Renal cortex interstitium (tissue), 11 donors: ENCODE data around the gene COPS9. TPM values are rescaled to one million over a fixed set of nuclear protein-coding genes. Genes with fewer than 3 reads are reported as not detected.
A peak's percentile ranks its signal among the peaks of the same experiment; 100 is the strongest.

Source experiments
- DNase-seq, 11 donors: peaks; one replicate each; pipeline ENCODE4 v3.0.0-alpha.2; 2013; ENCODE audit warnings: low read depth in 9 of 11, low spot score in 4 of 11; ENCODE audit errors: extremely low read depth in 1 of 11
- polyA plus RNA-seq, 3 donors: library from polyadenylated mRNA; unstranded; fragments of 120-200 nt; gene quantifications; one replicate each; pipeline ENCODE4 v1.2.1, GENCODE V29; 2013; ENCODE audit not compliant: insufficient read length in 3 of 3

The COPS9 gene
- polyA plus RNA-seq, 3 donors = 74.5 to 103 (median 88.3) TPM

- no peak for DNase-seq
Measured at GRCh38 chr2:240129311-240129710, 6.8 kb downstream of the COPS9 start.

- DNase-seq = no peak
Measured at GRCh38 chr2:240128608-240129145, 7.4 kb downstream of the COPS9 start.

DNA sequence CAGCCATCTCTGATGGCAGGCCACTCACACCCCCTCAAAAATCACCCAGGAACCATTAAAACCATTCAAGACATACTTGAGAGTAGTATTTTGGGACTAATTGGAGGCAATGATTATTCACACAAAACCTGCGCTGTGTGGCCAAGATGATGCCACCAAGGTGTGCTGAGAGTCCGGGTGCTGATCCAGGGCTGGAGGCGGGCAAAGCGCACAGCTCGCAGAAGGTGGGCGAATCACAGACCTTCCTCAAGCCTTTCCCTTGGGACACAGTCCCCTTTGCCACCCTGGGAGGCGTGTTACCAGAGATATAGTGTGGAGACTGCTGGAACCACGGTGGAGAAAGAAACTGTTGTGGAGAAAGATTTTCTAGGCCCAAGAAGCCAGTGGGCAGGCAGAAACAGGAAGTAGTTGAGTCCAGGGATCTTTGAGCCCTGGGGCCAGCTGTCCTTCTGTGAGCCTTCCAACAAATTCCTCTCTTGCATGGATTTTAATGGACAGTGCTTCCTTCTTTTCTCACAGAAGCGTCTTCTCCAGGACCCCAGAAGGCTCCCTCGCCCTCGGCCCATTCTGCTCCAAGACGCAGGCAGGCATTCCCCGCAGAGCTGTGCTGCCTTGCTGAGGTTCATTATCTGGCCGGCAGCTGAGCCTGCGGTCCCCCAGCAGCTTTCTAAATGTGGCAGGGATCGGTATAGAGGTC is 8.0 kb downstream of the COPS9 start:
- DNase-seq = no peak

DNA sequence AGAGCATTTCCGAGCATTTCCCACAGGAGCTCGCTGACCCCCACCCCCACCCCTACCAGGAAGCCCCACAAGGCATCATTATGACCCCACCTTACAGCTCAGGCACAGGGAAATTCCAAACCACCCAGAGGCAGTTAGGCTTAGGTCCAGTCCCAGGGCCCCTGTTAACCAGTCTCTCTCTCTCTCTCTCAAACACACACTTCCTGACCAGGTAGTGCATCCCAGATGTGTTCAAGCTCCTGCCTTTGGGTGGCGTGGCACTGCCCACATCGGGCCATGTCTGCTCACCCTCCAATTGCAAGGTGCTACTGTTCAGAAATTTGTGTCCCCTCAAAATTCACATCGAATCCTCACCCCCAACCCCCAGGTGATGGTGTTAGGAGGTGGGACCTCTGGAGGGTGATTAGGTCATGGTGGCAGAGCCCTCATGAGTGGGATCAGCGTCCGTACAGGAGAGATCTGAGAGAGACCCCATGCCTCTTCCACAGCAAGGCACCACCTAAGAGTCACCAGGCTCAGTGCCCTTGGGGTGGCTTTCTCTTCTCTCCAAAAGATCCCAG is 8.8 kb downstream of the COPS9 start:
- DNase-seq = no peak

GRCh38 chr2:240126731-240127130 is 9.4 kb downstream of the COPS9 start:
- no peak for DNase-seq

DNA sequence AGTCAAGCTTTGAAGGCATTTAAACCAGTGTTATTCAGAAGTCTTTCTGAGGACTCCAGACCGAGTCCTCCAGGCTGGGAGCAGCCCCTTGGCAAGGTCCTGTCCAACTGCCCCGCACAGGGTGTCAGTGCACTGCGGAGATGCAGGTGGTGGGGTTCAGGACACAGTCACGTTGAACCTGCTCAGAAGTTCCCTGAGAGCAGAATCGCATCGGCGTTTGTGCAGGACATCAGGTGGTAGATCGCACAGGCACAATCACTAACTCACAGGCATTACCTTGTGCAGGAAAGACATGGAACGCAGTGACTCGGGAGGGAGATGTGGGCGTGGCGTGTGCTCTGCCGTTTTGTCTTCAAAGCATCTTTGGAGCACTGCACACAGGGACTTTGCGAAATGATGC is 10.4 kb downstream of the COPS9 start:
- no peak for DNase-seq

DNA sequence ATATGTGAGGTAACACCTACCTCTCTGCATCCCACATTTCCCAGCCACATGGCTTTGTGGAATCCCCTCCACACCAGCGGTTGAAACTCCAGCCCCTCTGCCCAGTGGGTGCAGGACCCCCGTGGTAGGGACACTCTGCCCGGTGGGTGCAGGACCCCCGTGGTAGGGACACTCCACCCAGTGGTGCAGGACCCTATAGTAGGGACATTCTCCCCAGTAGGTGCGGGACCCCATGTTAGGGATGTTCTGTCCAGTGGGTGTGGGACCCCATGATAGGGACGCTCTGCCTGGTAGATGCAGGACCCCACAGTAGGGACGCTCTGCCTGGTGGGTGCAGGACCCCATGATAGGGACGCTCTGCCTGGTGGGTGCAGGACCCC is 11.5 kb downstream of the COPS9 start:
- no peak for DNase-seq

- no peak for DNase-seq
Measured at GRCh38 chr2:240123821-240124650, 12.1 kb downstream of the COPS9 start.

GRCh38 chr2:240121675-240122074 is 14.4 kb downstream of the COPS9 start:
- DNase-seq = no peak

DNA sequence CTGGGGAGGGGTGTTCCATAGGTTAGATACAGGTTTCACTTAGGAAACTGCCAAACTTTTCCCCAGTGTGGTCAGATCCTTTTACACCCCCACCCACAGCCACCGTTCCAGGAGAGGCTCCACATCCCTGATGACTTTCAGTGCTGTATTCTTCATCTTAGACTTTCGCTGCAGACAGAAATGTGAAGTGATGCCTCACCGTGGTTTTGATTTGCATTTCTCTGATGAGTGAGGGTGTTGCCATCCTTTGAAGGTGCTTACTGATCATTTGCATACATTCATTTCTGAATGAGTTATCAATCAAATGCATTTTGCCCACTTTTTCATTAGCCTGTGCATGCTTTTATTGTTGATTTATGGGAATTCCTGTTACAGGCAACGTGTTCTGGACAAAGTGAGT is 14.9 kb downstream of the COPS9 start:
- DNase-seq = no peak

DNA sequence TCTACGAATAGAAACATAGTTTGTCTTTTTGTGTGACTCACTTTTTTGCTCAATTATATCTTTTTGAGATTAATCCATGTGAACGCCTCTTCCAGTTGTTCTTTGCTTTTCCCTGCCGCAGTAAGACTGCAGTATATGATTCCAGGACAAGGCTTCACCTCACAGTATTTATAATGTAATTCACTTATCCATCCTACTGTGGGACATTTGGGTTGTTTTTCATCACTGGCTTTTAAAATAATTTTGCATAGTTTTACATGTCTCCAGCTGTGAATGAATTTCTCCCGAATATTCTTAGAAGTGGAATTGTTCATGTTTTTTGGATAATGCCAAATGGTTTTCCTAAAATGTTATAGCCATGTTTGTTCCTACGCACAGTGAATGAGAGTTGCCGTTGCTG is 21.9 kb downstream of the COPS9 start:
- no peak for DNase-seq

DNA sequence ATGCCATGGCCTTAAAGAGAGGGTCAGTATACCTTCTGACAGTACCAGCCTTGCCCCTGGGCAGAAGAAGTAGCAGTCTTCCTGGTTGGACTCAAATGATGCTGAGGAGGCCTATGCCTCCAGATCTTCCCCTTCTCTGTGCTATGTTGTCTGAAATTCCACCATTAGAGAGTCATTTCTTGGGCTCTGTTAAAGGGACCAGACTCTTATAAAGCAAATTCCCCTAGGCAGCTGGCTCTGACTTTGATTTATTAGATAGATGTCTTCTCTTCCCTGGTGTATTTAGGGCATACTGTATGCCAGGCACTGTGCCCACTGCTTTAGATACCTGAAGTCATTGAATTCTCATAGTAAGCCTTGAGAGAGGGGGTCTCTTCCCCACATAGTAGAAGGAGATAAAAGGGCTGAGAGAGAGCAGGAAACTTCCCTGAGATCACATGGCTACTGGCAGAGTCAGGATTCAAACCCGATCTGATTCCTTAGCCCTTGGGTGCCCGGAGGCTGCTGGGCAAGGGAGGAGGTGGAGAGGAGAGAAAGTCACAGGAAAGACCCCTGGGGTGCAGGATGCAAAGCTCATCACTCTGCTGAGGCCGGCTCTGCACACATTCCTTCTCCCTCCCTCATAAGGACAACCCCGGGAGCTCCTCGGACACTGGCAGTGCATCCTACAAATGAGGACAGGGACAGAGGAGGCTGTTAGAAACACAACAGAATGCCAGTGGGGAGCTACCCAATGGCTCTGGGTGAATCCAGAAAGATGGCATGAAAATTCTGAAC is 23.0 kb downstream of the COPS9 start:
- no peak for DNase-seq

DNA sequence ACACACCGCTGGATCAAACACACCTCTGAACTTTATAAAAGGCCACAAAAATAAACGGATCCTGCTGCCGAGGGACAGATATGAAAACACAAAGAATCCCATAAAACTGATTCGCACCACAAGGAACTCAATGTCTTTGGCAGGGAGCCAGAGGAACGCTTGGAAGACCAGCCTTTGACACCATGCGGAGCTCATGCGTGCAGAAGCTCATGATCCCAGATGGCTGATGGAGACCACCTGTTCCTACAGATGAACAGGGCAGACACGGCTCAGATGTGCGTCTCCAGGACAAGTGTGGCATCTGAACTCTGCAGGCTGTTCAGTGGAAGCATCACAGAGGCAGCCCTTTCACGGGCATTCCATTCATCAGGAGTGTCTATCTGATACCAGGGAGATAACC is 24.9 kb downstream of the COPS9 start:
- DNase-seq = peak; percentile 41 to 90 (median 74)

DNA sequence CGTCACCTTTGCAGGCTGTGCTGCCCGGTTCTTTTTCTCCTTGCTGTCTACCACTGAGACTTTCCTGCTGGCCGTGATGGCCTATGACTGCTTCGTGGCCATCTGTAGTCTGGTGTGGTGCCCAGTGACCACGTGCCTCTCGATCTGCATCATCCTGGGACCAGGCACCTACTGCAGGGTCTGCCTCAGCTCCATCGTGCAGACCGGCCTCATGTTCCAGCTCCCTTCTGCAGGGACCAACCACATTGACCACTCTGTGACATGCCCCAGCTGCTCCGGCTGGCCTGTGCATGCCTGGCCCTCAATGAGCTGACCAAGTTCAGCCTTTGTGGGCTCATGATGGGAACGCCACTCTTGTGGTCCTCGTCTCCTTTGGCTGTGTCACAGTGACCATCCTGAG is 26.7 kb downstream of the COPS9 start:
- no peak for DNase-seq

- DNase-seq = no peak
Measured at GRCh38 chr2:240107477-240107796, 28.7 kb downstream of the COPS9 start.

GRCh38 chr2:240106765-240107476 is 29.2 kb downstream of the COPS9 start:
- DNase-seq = no peak

DNA sequence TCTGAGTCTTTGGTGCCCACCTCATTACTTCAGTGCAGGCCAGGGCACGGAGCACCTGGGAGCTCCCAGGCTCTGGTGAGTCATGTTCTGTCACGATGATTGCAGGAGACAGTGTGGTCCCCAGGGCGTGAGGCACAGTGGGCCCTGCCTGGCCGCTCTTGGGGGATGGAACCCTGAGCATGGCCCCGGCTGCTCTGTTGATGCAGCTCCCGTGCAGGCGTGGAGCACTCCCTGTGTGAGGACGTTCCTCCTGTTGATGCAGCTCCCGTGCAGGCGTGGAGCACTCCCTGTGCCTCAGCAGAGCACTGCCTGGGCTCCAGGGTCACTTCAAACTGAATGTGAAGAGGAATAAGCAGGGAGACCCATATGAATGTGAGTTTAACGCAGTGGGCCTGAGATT is 30.1 kb downstream of the COPS9 start:
- DNase-seq = no peak

DNA sequence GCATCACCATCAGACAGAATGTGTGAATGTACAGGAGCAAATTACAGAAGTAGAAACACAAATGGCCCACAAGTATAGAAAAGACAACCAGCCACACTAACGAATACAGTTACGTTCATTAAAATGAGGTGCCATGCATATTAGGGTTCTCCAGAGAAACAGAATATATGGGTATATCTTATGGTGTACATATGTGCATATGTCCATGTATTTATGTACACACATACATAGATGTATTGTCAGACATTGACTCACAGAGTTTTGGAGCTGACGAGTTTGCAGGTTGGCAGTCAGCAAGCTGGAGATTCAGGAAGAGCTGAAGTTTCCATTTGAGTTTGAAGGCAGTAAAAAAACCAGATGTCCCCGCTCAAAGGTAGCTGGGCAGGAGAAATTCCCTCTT is 33.0 kb downstream of the COPS9 start:
- DNase-seq = no peak

DNA sequence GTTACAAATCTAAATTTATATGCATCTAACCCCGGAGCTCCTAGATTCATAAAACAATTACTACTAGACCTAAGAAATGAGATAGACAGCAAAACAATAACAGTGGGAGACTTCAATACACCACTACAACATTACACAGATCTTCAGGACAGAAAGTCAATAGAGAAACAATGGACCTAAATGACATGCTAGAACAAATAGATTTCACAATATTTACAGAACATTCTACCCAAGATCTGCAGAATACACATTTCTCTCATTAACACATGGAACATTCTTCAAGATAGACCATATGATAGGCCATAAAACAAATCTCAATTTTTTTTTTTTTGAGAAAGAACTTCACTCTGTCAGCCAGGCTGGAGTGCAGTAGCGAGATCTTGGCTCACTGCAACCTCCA is 37.8 kb downstream of the COPS9 start:
- no peak for DNase-seq
